Pulmonary artery endothelial cell (primary cell): ENCODE measurements around the gene OPCML. TPM values are rescaled to one million over a fixed set of nuclear protein-coding genes. Genes with fewer than 3 reads are reported as not detected.

Experiments
- DNase-seq: peaks from one replicate; pipeline ENCODE4 v3.0.0-alpha.2; 2011; ENCODE audit warnings: low read depth, low spot score
- total RNA-seq: library from RNA; depleted of rRNA; stranded (reverse); fragments of >200 nt; gene quantifications from 2 replicates; pipeline ENCODE4 v1.2.3, GENCODE V29; 2014

The OPCML gene
- total RNA-seq, 1 donor from 2014 or later: not detected

GRCh38 chr11:133413703-133414102 lies 118.6 kb downstream of the OPCML start:
- no peak for DNase-seq

- no peak for DNase-seq
Measured at GRCh38 chr11:133409799-133410198, 122.5 kb downstream of the OPCML start.

DNA sequence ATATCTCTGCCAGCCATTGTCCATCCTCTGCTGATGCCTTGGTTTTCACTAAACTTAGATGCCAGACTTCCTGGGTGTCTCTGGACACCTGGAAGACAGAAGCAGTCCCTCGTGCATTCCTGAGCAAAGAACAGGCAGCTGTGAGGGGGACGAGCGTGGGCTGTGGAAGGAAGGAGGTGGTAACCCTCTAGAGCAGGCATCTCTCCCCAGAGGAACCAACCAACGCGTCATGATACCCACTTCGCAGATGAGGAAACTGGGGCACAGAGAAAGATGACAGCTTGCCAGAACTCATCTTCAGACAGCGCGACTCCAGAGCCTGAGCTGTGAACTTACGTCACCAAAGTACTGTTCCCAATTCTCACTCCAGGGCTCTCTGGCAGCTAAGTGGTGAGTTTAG lies 123.4 kb downstream of the OPCML start:
- no peak for DNase-seq

GRCh38 chr11:133408402-133408801 lies 123.9 kb downstream of the OPCML start:
- DNase-seq: no peak

DNA sequence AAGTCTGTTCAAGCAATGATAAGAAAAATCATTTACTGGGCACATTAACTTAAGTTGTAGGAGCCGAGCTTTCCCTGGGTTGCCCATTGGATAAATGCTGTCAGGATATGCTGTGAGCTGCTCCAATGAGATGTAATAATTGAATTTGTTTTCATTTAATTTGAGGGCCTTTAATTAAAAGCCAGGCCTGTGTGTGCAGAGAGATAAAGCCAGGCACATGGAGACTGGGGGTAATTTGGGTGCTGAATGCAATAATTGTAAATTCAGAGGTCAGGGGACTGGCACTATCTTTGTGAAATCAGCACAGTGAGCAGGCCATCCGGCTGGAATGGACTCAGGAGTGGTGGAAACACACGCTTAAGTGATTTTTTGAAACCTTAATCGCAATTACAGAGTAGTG lies 125.8 kb downstream of the OPCML start:
- DNase-seq: no peak

GRCh38 chr11:133403900-133404299 lies 128.4 kb downstream of the OPCML start:
- no peak for DNase-seq

GRCh38 chr11:133402551-133402950 lies 129.8 kb downstream of the OPCML start:
- DNase-seq: no peak

- DNase-seq: no peak
Measured at GRCh38 chr11:133399855-133400625, 132.3 kb downstream of the OPCML start.

GRCh38 chr11:133399294-133399693 lies 133.0 kb downstream of the OPCML start:
- no peak for DNase-seq

- DNase-seq: no peak
Measured at GRCh38 chr11:133390803-133391202, 141.5 kb downstream of the OPCML start.

DNA sequence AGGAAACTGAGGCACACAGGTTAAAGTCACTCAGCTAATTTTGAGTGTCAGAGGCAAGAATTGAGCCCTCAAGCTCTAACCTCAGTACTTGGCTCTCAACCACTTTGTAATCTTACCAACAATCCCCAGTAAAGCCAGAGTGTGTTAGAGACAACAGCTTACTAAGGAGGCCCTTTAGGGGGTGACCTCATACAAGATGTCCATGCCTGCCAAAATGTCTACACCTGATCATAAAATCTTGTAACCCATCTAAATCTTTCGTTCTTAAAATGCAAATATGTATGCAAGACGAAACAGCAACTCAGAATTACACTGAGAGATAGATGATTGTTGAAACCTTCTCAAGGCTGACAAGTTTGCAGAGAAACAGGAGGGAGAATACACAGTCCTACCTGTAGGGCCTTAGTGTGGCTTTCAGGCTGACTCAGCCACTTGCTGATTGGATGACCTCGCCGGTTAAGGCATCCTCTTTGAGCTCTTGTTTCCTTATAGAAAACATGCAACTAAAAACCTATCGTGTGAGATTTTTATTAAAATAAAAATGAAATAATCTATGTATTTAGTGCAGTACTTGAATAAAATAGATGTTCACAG lies 143.2 kb downstream of the OPCML start:
- no peak for DNase-seq

GRCh38 chr11:133388260-133388659 lies 144.0 kb downstream of the OPCML start:
- no peak for DNase-seq

DNA sequence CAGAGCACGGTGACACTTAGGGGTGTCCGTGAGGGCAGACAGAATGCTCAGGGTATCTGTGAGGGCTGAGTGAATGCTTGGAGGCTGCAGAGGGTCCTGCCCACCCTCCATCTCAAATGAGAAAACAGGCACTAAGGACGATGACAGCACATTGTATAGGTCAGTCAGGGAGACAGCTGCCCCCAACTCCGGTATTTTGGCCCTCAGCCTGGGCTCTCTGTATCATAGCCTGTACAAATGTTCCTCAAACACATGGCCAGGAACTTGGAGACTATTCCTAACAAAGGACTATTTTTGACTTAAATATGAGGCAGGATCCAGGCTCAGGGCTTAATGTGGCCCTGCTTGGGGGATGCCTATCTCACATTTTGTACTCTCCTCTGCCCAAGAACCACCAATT lies 145.4 kb downstream of the OPCML start:
- no peak for DNase-seq

DNA sequence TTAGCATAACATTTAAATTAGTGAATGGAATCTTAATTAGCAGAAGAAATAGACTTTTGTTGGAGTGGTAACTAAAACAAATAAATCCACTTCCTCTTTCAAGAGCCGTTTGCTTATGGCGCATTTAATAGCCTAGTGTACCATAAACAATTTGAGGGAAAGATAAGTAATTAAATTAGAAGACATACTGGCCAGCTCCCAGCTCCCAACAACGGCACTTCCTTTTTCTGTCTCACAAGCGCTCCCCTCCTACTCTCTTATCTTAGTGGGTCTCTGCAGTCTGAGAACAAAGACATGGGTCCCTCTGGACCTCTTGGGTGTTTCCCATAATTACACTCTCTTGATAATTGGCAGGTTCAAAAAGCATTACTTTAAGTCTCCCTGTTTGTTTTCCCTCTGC lies 146.0 kb downstream of the OPCML start:
- no peak for DNase-seq

GRCh38 chr11:133385781-133386180 lies 146.5 kb downstream of the OPCML start:
- DNase-seq: no peak

DNA sequence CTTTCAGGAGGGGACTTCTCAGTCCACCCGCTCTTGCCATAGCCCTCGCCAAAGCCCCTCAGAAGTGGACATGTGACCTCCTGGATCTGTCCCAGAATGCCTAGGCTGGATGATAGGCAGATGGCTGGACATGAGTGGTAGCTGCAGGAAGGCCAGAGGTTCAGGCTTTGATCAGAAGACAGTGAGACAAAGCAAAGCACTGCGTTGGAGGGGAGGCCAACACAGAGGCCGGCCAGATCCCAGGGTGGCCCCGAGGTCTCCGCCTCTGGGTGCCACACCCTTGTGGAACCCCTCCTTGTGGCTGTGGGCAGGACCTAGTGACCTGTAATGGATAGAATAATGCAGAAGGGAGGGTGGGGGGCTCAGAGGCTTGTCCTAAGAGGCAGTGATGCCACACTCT lies 147.6 kb downstream of the OPCML start:
- DNase-seq: no peak

GRCh38 chr11:133383689-133384088 lies 148.6 kb downstream of the OPCML start:
- DNase-seq: no peak

DNA sequence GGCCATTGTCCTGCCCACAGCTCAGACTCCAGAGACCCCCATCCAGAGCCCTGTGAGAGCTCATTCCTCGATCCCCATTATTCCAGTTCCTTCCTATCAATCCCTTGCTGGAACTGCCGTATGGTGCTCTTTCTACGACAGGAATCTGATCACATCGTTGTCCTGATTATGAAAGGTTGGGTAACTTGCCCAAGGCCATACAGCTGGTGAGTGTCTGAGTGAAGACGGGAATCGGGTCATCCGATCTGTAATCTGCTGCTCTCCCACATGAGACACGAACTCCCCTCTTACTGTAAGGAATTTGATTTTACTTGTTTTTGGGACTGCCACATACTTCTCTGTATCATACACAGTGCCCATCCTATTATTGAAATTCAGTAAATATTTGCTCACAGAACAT lies 149.1 kb downstream of the OPCML start:
- DNase-seq: no peak

DNA sequence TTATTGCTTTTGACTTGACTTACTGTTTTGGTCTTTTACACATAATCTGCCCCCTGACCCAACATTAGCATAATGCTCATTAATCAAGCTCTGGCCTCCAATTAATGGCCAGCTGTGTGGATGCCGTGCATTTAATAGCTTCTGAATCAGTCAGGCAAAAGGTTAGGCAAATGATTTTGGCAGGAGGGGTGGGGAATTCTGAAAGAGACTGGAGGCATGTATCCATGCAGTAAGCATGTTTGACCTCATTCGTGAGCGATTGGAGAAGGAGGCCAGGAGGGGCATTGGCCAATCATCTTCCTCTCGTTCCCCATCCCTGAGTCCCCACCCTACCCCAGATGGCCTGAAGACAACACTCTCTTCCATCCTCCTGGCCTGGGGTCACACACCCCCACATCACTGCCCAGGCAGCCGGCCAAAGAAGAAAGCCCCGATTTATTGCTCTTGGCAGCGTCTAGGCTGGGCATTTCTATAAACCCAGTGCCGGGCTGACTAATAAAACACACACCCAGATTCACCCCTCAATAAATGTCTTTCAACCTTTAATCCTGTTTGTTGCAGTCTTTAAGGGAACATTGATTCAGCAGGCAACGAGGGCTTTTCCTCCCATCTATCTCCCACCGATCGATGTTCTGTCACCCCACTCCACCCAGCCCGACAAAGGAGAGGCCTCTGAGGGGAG lies 150.0 kb downstream of the OPCML start:
- no peak for DNase-seq

GRCh38 chr11:133381761-133382130 lies 150.6 kb downstream of the OPCML start:
- DNase-seq: no peak

- DNase-seq: no peak
Measured at GRCh38 chr11:133366147-133366546, 166.2 kb downstream of the OPCML start.

GRCh38 chr11:133362916-133363315 lies 169.4 kb downstream of the OPCML start:
- no peak for DNase-seq

- DNase-seq: no peak
Measured at GRCh38 chr11:133362156-133362555, 170.1 kb downstream of the OPCML start.
